ENCODE data around the gene COPS7B.
A peak's percentile ranks its signal among the peaks of the same experiment; 100 is the strongest.

Gene COPS7B

GRCh38 chr2:231751042-231751815 is 35.0 kb upstream of the COPS7B start:
- no peaks in the 10 kb centered on the region for H3K36me3 ChIP-seq
- H3K27me3 ChIP-seq, result no peaks in the 10 kb centered on the region
- no peak for DNase-seq
- H3K4me3 ChIP-seq (ENCODE audit: low read depth, low read length), result no peak overlapping the region
- H3K4me1 ChIP-seq, result no peaks in the 10 kb centered on the region
- TF ChIP-seq CTCF (IDR thresholded peaks at IDR 0.05; ENCODE audit: low read depth, low read length), result no peak
- H3K9me3 ChIP-seq, result no peaks in the 10 kb centered on the region

GRCh38 chr2:231752061-231752460 is 34.2 kb upstream of the COPS7B start:
- no peak for TF ChIP-seq CTCF (IDR thresholded peaks at IDR 0.05; ENCODE audit: low read depth, low read length)
- no peak for DNase-seq
- Histone ChIP-seq H3K36me3 (no peaks in the 10 kb centered on the region), H3K4me3 (ENCODE audit: low read depth, low read length) (no peak overlapping the region), H3K9me3 (no peaks in the 10 kb centered on the region), H3K4me1 (no peaks in the 10 kb centered on the region), H3K27me3 (no peaks in the 10 kb centered on the region)

- peak; percentile 37 for DNase-seq
- Histone ChIP-seq H3K27me3 (no peaks in the 10 kb centered on the region), H3K36me3 (no peaks in the 10 kb centered on the region), H3K9me3 (no peaks in the 10 kb centered on the region), H3K4me3 (ENCODE audit: low read depth, low read length) (no peak overlapping the region), H3K4me1 (no peaks in the 10 kb centered on the region)
- TF ChIP-seq CTCF (IDR thresholded peaks at IDR 0.05; ENCODE audit: low read depth, low read length), result no peak
These were observed 24.5 kb upstream of the COPS7B start for GRCh38 chr2:231761735-231762134.

GRCh38 chr2:231764124-231764523 is 22.1 kb upstream of the COPS7B start:
- no peak for TF ChIP-seq CTCF (IDR thresholded peaks at IDR 0.05; ENCODE audit: low read depth, low read length)
- Histone ChIP-seq H3K9me3 (no peaks in the 10 kb centered on the region), H3K36me3 (no peaks in the 10 kb centered on the region), H3K4me1 (no peaks in the 10 kb centered on the region), H3K27me3 (no peaks in the 10 kb centered on the region), H3K4me3 (ENCODE audit: low read depth, low read length) (no peak overlapping the region)
- no peak for DNase-seq

GRCh38 chr2:231764760-231765159 is 21.5 kb upstream of the COPS7B start:
- H3K9me3 ChIP-seq, result no peaks in the 10 kb centered on the region
- H3K4me1 ChIP-seq, result no peaks in the 10 kb centered on the region
- H3K27me3 ChIP-seq, result no peaks in the 10 kb centered on the region
- no peaks in the 10 kb centered on the region for H3K36me3 ChIP-seq
- H3K4me3 ChIP-seq (ENCODE audit: low read depth, low read length), result no peak overlapping the region
- TF ChIP-seq CTCF (IDR thresholded peaks at IDR 0.05; ENCODE audit: low read depth, low read length), result no peak
- no peak for DNase-seq

- no peak for DNase-seq
- no peak overlapping the region for H3K4me3 ChIP-seq (ENCODE audit: low read depth, low read length)
- H3K27me3 ChIP-seq, result no peaks in the 10 kb centered on the region
- H3K9me3 ChIP-seq, result no peaks in the 10 kb centered on the region
- no peaks in the 10 kb centered on the region for H3K4me1 ChIP-seq
- TF ChIP-seq CTCF (IDR thresholded peaks at IDR 0.05; ENCODE audit: low read depth, low read length), result no peak
- H3K36me3 ChIP-seq, result no peaks in the 10 kb centered on the region
These were observed 20.7 kb upstream of the COPS7B start for GRCh38 chr2:231765496-231765929.

Data from BE2C (cell line).